ENCODE results near the gene PLA2G15. TPM values are rescaled to one million over a fixed set of nuclear protein-coding genes. Genes with fewer than 3 reads are reported as not detected.

PLA2G15 gene
- total and polyA plus RNA-seq, 2 of the 13 experiments (the other 11 are each of a cell fraction or from before 2014, with no cell fraction given) = 14.4 to 23.7 TPM

GRCh38 chr16:68236137-68236825, 8.9 kb upstream of the PLA2G15 start (continued):
- TF ChIP-seq, protein P1, sequence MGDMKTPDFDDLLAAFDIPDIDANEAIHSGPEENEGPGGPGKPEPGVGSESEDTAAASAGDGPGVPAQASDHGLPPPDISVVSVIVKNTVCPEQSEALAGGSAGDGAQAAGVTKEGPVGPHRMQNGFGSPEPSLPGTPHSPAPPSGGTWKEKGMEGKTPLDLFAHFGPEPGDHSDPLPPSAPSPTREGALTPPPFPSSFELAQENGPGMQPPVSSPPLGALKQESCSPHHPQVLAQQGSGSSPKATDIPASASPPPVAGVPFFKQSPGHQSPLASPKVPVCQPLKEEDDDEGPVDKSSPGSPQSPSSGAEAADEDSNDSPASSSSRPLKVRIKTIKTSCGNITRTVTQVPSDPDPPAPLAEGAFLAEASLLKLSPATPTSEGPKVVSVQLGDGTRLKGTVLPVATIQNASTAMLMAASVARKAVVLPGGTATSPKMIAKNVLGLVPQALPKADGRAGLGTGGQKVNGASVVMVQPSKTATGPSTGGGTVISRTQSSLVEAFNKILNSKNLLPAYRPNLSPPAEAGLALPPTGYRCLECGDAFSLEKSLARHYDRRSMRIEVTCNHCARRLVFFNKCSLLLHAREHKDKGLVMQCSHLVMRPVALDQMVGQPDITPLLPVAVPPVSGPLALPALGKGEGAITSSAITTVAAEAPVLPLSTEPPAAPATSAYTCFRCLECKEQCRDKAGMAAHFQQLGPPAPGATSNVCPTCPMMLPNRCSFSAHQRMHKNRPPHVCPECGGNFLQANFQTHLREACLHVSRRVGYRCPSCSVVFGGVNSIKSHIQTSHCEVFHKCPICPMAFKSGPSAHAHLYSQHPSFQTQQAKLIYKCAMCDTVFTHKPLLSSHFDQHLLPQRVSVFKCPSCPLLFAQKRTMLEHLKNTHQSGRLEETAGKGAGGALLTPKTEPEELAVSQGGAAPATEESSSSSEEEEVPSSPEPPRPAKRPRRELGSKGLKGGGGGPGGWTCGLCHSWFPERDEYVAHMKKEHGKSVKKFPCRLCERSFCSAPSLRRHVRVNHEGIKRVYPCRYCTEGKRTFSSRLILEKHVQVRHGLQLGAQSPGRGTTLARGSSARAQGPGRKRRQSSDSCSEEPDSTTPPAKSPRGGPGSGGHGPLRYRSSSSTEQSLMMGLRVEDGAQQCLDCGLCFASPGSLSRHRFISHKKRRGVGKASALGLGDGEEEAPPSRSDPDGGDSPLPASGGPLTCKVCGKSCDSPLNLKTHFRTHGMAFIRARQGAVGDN (CRISPR knock-in tag; IDR thresholded peaks at IDR 0.05) = peak; percentile 7
- TF ChIP-seq ZMYM2 (CRISPR knock-in tag; IDR thresholded peaks at IDR 0.05) (no peak), TAF15 (IDR thresholded peaks at IDR 0.05; ENCODE audit: low read depth, low read length, poor library complexity, severe bottlenecking) (no peak), ESRRA (CRISPR knock-in tag; IDR thresholded peaks at IDR 0.05; ENCODE audit: low read depth) (no peak; the same call in 1 of the 2 replicates), ZNF543 (CRISPR knock-in tag; IDR thresholded peaks at IDR 0.05) (peak; percentile 50; the same call in 1 of the 2 replicates), NR2C2 (CRISPR knock-in tag; IDR thresholded peaks at IDR 0.05; ENCODE audit: borderline replicate concordance) (0 out of 2 replicates have a peak, but pooled peaks have one; percentile 25), BRCA1 (CRISPR knock-in tag; IDR thresholded peaks at IDR 0.05) (peak; percentile 64; the same call in 1 of the 2 replicates), IRF9 (CRISPR knock-in tag; IDR thresholded peaks at IDR 0.05; ENCODE audit: borderline replicate concordance) (no peak), ZFYVE20 (CRISPR knock-in tag; IDR thresholded peaks at IDR 0.05; ENCODE audit: borderline replicate concordance, low read depth) (no peak), ZNF7 (CRISPR knock-in tag; IDR thresholded peaks at IDR 0.05) (no peak), NONO (IDR thresholded peaks at IDR 0.05) (no peak), NONO (CRISPR knock-in tag; conservative IDR thresholded peaks at IDR 0.05) (peak; percentile 73), SIX4 (CRISPR knock-in tag; IDR thresholded peaks at IDR 0.05) (no peak), GATA4 (IDR thresholded peaks at IDR 0.05; ENCODE audit: borderline replicate concordance, low read depth) (0 out of 2 replicates have a peak, but pooled peaks have one; percentile 14), ZNF724P (CRISPR knock-in tag; IDR thresholded peaks at IDR 0.05; ENCODE audit: borderline replicate concordance) (0 out of 2 replicates have a peak, but pooled peaks have one; percentile 51), PRMT3 (CRISPR knock-in tag; IDR thresholded peaks at IDR 0.05; ENCODE audit: borderline replicate concordance, low read depth) (0 out of 2 replicates have a peak, but pooled peaks have one; percentile 53)
- TF ChIP-seq, protein P2, sequence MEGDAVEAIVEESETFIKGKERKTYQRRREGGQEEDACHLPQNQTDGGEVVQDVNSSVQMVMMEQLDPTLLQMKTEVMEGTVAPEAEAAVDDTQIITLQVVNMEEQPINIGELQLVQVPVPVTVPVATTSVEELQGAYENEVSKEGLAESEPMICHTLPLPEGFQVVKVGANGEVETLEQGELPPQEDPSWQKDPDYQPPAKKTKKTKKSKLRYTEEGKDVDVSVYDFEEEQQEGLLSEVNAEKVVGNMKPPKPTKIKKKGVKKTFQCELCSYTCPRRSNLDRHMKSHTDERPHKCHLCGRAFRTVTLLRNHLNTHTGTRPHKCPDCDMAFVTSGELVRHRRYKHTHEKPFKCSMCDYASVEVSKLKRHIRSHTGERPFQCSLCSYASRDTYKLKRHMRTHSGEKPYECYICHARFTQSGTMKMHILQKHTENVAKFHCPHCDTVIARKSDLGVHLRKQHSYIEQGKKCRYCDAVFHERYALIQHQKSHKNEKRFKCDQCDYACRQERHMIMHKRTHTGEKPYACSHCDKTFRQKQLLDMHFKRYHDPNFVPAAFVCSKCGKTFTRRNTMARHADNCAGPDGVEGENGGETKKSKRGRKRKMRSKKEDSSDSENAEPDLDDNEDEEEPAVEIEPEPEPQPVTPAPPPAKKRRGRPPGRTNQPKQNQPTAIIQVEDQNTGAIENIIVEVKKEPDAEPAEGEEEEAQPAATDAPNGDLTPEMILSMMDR (CRISPR knock-in tag; IDR thresholded peaks at IDR 0.05) = peak; percentile 27
- TF ChIP-seq, protein P3, sequence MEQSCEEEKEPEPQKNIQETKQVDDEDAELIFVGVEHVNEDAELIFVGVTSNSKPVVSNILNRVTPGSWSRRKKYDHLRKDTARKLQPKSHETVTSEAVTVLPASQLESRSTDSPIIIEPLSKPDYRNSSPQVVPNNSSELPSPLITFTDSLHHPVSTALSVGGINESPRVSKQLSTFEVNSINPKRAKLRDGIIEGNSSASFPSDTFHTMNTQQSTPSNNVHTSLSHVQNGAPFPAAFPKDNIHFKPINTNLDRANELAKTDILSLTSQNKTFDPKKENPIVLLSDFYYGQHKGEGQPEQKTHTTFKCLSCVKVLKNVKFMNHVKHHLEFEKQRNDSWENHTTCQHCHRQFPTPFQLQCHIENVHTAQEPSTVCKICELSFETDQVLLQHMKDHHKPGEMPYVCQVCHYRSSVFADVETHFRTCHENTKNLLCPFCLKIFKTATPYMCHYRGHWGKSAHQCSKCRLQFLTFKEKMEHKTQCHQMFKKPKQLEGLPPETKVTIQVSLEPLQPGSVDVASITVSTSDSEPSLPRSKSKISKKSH (CRISPR knock-in tag; IDR thresholded peaks at IDR 0.05; ENCODE audit: borderline replicate concordance) = no peak; the same call in 1 of the 2 replicates

All from HepG2 (cell line).